ENCODE results near the gene SERPINI2. TPM values are rescaled to one million over a fixed set of nuclear protein-coding genes. Genes with fewer than 3 reads are reported as not detected.

SERPINI2 gene
- total RNA-seq, 1 donor from 2014 or later = not detected

DNA sequence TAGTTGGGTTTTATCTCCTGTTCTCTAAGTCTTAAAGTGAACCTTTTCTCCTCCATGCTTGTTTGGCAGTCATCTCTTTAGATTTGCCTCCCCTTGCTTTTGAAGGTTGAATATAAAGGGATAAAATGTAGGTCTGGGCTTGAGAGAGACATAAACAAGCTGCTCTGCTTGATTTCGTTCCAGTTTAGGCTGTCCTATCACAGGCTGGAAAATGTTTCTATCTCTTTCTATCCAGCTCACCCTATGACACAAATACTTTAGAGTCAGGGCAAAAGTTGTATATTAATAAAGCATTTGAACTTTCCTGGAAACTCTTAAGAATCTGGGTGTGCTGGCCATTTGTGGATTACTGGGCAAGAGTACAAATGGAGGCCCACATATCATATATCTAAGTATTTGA, 64.2 kb downstream of the SERPINI2 start:
- no peak for DNase-seq
- H3K27me3 Mint-ChIP-seq = no peaks in the 10 kb centered on the region
- H3K36me3 Mint-ChIP-seq (ENCODE audit: low read depth) = no peaks in the 10 kb centered on the region
- H3K4me3 Mint-ChIP-seq = no peak overlapping the region
- H3K9me3 Mint-ChIP-seq = no peaks in the 10 kb centered on the region
- intact Hi-C loops (cut with micrococcal nuclease) = no loop called here
- no peak overlapping the region for H3K27ac Mint-ChIP-seq
- no peaks in the 10 kb centered on the region for H3K4me1 Mint-ChIP-seq

DNA sequence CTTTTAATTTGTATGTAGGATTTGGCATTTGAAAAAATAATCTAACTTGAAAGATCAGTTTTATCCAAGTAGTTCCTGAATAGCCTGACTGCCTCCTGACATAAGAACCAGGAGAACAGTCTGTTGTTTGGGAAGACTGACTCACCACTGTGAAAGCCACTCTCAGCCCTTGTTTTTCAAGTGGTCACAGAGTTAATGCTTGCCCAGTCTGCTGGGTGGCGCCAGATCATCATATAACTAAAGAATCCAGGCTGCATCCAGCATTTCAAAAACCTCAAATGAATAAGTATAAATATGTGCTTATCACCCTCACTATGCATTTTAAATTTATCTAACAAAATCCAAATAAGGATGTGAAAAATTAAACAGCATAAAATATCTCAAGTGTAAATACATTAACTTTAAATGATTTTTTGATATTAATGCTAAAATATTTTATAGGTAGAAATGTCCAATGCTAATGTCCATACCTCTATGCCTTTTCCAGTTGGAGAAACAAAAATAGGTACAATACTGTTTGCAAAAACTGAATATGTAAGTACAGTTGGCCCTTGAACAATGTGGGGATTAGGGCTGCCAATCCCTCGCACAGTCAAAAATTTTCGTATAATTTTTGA, 66.9 kb downstream of the SERPINI2 start:
- intact Hi-C loops (cut with micrococcal nuclease) = no loop called here
- no peaks in the 10 kb centered on the region for H3K36me3 Mint-ChIP-seq (ENCODE audit: low read depth)
- H3K9me3 Mint-ChIP-seq = no peaks in the 10 kb centered on the region
- H3K27me3 Mint-ChIP-seq = no peaks in the 10 kb centered on the region
- DNase-seq = no peak
- no peaks in the 10 kb centered on the region for H3K4me1 Mint-ChIP-seq
- H3K27ac Mint-ChIP-seq = no peak overlapping the region
- H3K4me3 Mint-ChIP-seq = no peak overlapping the region

DNA sequence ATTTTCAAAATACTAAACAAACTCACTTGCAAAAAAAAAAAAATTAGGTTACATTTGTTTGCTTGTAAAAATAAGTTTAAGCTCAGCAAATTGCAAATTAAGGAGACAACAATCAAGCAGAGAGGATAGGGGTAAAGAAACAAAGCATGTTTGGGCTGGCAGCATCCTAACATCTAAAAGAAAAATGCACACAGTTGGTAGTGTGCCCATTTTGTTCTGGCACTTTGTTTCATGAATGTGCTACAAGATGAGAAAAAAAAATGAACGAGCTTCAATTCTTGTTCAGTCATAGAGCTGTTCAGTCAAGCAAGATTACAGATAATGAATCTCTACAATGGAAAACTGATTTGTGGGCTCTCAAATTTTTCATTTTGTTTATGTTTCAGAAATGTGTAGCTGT, 76.0 kb downstream of the SERPINI2 start:
- no peak for DNase-seq
- H3K4me1 Mint-ChIP-seq = no peaks in the 10 kb centered on the region
- H3K27me3 Mint-ChIP-seq = no peaks in the 10 kb centered on the region
- no peaks in the 10 kb centered on the region for H3K9me3 Mint-ChIP-seq
- H3K4me3 Mint-ChIP-seq = no peak overlapping the region
- H3K27ac Mint-ChIP-seq = no peak overlapping the region
- intact Hi-C loops (cut with micrococcal nuclease) = no loop called here
- no peaks in the 10 kb centered on the region for H3K36me3 Mint-ChIP-seq (ENCODE audit: low read depth)

DNA sequence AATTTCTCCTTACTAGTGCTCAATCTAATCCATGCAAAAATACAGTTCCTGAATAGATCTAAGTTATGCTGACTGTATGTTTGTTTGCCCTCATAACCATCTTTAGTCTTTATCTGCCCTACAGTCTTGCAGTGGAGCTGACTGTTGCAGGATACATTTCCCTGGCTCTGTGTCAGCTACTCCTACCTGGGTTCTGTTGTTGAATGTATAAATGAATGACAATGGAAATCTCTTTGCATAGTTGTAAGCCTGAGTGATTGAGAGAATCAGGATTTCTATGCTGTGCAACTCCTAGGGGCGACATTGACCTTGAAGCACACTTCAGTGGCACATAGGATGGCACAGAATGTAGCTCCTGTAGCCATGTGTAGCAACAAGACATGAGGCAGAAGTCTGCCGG, 77.8 kb downstream of the SERPINI2 start:
- Mint-ChIP-seq H3K4me1 (no peaks in the 10 kb centered on the region), H3K27ac (no peak overlapping the region), H3K4me3 (no peak overlapping the region), H3K9me3 (no peaks in the 10 kb centered on the region), H3K36me3 (ENCODE audit: low read depth) (no peaks in the 10 kb centered on the region), H3K27me3 (no peaks in the 10 kb centered on the region)
- no peak for DNase-seq
- intact Hi-C loops (cut with micrococcal nuclease) = no loop called here

DNA sequence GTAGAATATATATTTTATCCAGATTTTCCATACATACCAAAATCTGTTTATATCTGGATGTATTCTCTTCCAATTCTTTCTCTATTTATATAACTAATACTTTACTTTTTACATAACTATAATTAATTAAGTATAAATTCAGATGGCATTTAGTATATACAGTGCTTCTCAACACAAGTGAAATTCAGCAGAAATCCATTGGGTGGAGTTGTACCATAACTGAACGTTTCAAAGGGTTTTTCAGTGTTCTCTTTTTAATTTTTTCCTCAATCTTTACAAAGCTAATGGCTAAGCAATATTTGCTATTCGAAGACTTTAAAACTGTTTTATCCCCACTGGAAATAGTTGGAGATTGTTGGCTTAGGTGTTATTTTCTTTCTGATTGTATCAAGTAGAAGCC, 79.8 kb downstream of the SERPINI2 start:
- Mint-ChIP-seq H3K36me3 (ENCODE audit: low read depth) (no peaks in the 10 kb centered on the region), H3K27ac (no peak overlapping the region), H3K4me3 (no peak overlapping the region), H3K9me3 (no peaks in the 10 kb centered on the region), H3K27me3 (no peaks in the 10 kb centered on the region), H3K4me1 (no peaks in the 10 kb centered on the region)
- intact Hi-C loops (cut with micrococcal nuclease) = no loop called here
- DNase-seq = no peak

Other genes starting within 250 kb of the SERPINI2 start
- gene ZBBX, start 93.7 kb downstream of the SERPINI2 start, total RNA-seq = not detected in 2 replicates
- 0.09 and 0.12 TPM in 2 replicates for gene WDR49, start 179.9 kb upstream of the SERPINI2 start, total RNA-seq